IMR-90 (cell line): ENCODE results near the gene AQP5. TPM values are rescaled to one million over a fixed set of nuclear protein-coding genes. Genes with fewer than 3 reads are reported as not detected.

Experiments
- ATAC-seq: fragments of 200-7000 bp; cut with Tn5 transposase; 2 replicates; pipeline ENCODE4 v1.9.1; 2020; ENCODE audit warnings: low read depth, mild to moderate bottlenecking, moderate library complexity
- BruUV-seq: library from RNA; stranded (reverse); fragments of 400-500 nt; replicated peaks from 2 replicates; lab custom pipeline; 2021; lab: Mats Ljungman, UMichigan
- CTCF ChIA-PET: fragments of 300-600 bp; formaldehyde crosslinking; extraction: SDS; loops from one replicate; lab custom pipeline; 2021; ENCODE audit warnings: antibody characterized with exemption; lab: Yijun Ruan, JAX
- POLR2A ChIA-PET: fragments of 300-600 bp; sonication (Branson Sonifier 250); formaldehyde crosslinking; loops from one replicate; lab custom pipeline; 2022; ENCODE audit warnings: antibody characterized with exemption; ENCODE audit not compliant: unreplicated experiment; lab: Charles Lee
- DNase-seq: peaks from one replicate; pipeline ENCODE4 v3.0.0; 2013
- H2AFZ ChIP-seq: replicated peaks from 2 replicates; pipeline ENCODE3; 2013; ENCODE audit warnings: low read length, mild to moderate bottlenecking; ENCODE audit not compliant: poor library complexity
- H2AK5ac ChIP-seq: 2 replicates; pipeline ENCODE4 v1.6.1; 2013; ENCODE audit warnings: low read depth, low read length, inconsistent platforms
- H2AK9ac ChIP-seq: replicated peaks from 2 replicates; pipeline ENCODE3; 2013; ENCODE audit warnings: mild to moderate bottlenecking, low read depth, low read length, moderate library complexity; ENCODE audit not compliant: poor library complexity
- H2BK120ac ChIP-seq: 2 replicates; pipeline ENCODE4 v1.6.1; 2013; ENCODE audit warnings: low read depth, low read length, inconsistent platforms
- H2BK15ac ChIP-seq: 3 replicates; pipeline ENCODE4 v1.6.1; 2013; ENCODE audit warnings: low read depth, low read length, inconsistent platforms
- H2BK20ac ChIP-seq: 2 replicates; pipeline ENCODE4 v1.6.1; 2013; ENCODE audit warnings: low read depth, mild to moderate bottlenecking, inconsistent platforms, low read length, moderate library complexity
- H2BK5ac ChIP-seq: 2 replicates; pipeline ENCODE4 v1.6.1; 2013; ENCODE audit warnings: mild to moderate bottlenecking, low read depth, low read length, inconsistent platforms; ENCODE audit not compliant: poor library complexity, severe bottlenecking
- H3K14ac ChIP-seq: replicated peaks from 2 replicates; pipeline ENCODE4 v1.6.1; 2013; ENCODE audit warnings: low read depth, low read length, inconsistent platforms
- H3K18ac ChIP-seq: 2 replicates; pipeline ENCODE4 v1.6.1; 2013; ENCODE audit warnings: low read depth, low read length, control low read depth
- H3K23ac ChIP-seq: 2 replicates; pipeline ENCODE4 v1.6.1; 2013; ENCODE audit warnings: low read depth, low read length, inconsistent platforms
- H3K27ac ChIP-seq: 2 replicates; pipeline ENCODE4 v1.5.1; 2013; ENCODE audit warnings: mild to moderate bottlenecking, control low read depth, low read length; ENCODE audit not compliant: insufficient read depth
- H3K27me3 ChIP-seq: 2 replicates; pipeline ENCODE4 v1.6.1; 2013; ENCODE audit warnings: low read length; ENCODE audit not compliant: control insufficient read depth, insufficient read depth
- H3K36me3 ChIP-seq: 2 replicates; pipeline ENCODE4 v1.6.1; 2013; ENCODE audit warnings: low read length, mixed read lengths; ENCODE audit not compliant: control insufficient read depth, insufficient read depth
- H3K4ac ChIP-seq: 2 replicates; pipeline ENCODE4 v1.6.1; 2013; ENCODE audit warnings: low read depth, low read length, inconsistent platforms
- H3K4me1 ChIP-seq: 2 replicates; pipeline ENCODE4 v1.6.1; 2013; ENCODE audit warnings: low read length, mixed read lengths; ENCODE audit not compliant: control insufficient read depth, insufficient read depth
- H3K4me2 ChIP-seq: 2 replicates; pipeline ENCODE4 v1.6.1; 2013; ENCODE audit warnings: low read depth, mild to moderate bottlenecking, control low read depth, low read length, moderate library complexity
- H3K4me3 ChIP-seq: 2 replicates; pipeline ENCODE4 v1.5.1; 2013; ENCODE audit warnings: low read depth, mild to moderate bottlenecking, control low read depth, low read length, moderate library complexity; ENCODE audit not compliant: insufficient read depth
- H3K56ac ChIP-seq: 2 replicates; pipeline ENCODE4 v1.6.1; 2013; ENCODE audit warnings: low read length, inconsistent platforms; ENCODE audit not compliant: insufficient read depth; ENCODE audit errors: extremely low read depth
- H3K79me1 ChIP-seq, 2 experiments: 2 replicates each; pipeline ENCODE4 v1.6.1; 2013; ENCODE audit warnings: low read length in 2 of 2, inconsistent platforms in 1 of 2, low read depth in 1 of 2
- H3K9ac ChIP-seq: 2 replicates; pipeline ENCODE4 v1.6.1; 2013; ENCODE audit warnings: low read depth, low read length, control low read depth
- H3K9me1 ChIP-seq: 2 replicates; pipeline ENCODE4 v1.6.1; 2013; ENCODE audit warnings: low read length, inconsistent platforms; ENCODE audit not compliant: insufficient read depth
- H3K9me3 ChIP-seq: 2 replicates; pipeline ENCODE4 v1.6.1; 2013; ENCODE audit warnings: low read length; ENCODE audit not compliant: control insufficient read depth, insufficient read depth
- H4K20me1 ChIP-seq: 2 replicates; pipeline ENCODE4 v1.6.1; 2013; ENCODE audit warnings: low read length, inconsistent platforms; ENCODE audit not compliant: insufficient read depth
- H4K5ac ChIP-seq: 2 replicates; pipeline ENCODE4 v1.6.1; 2013; ENCODE audit warnings: mild to moderate bottlenecking, low read depth, low read length, control low read depth
- H4K8ac ChIP-seq, 2 experiments: 2 replicates each; pipeline ENCODE4 v1.6.1; 2013; ENCODE audit warnings: low read depth in 2 of 2, low read length in 2 of 2, control low read depth in 1 of 2, inconsistent platforms in 1 of 2
- H4K91ac ChIP-seq: 2 replicates; pipeline ENCODE4 v1.6.1; 2013; ENCODE audit warnings: low read depth, low read length, inconsistent platforms; ENCODE audit not compliant: insufficient read depth
- BHLHE40 ChIP-seq: fragments of 150-350 bp; IDR thresholded peaks from 2 replicates; pipeline ENCODE4 v1.6.1; 2016; ENCODE audit warnings: mild to moderate bottlenecking, low read depth, low read length
- CEBPB ChIP-seq: IDR thresholded peaks from 2 replicates; pipeline ENCODE4 v1.6.1; 2012; ENCODE audit warnings: low read depth, low read length, improper control_type of control experiment
- CHD1 ChIP-seq: IDR thresholded peaks from 2 replicates; pipeline ENCODE4 v1.6.1; 2012; ENCODE audit warnings: low read depth, low read length, improper control_type of control experiment
- CTCF ChIP-seq: conservative IDR thresholded peaks from 2 replicates; pipeline ENCODE4 v1.5.1; 2012; ENCODE audit warnings: mild to moderate bottlenecking, low read depth, low read length, improper control_type of control experiment
- ELK1 ChIP-seq: fragments of 150-350 bp; IDR thresholded peaks from 2 replicates; pipeline ENCODE4 v1.6.1; 2016; ENCODE audit warnings: low read depth, mild to moderate bottlenecking, low read length, moderate library complexity, borderline replicate concordance
- FOS ChIP-seq: fragments of 150-350 bp; IDR thresholded peaks from 2 replicates; pipeline ENCODE4 v1.6.1; 2016; ENCODE audit warnings: low read depth, low read length
- MAFK ChIP-seq: IDR thresholded peaks from 2 replicates; pipeline ENCODE4 v1.6.1; 2012; ENCODE audit warnings: low read depth, low read length, improper control_type of control experiment
- MAZ ChIP-seq: IDR thresholded peaks from 2 replicates; pipeline ENCODE4 v1.6.1; 2012; ENCODE audit warnings: low read depth, mild to moderate bottlenecking, low read length, improper control_type of control experiment, moderate library complexity, borderline replicate concordance
- NFE2L2 ChIP-seq: fragments of 150-350 bp; IDR thresholded peaks from 2 replicates; pipeline ENCODE4 v1.6.1; 2016; ENCODE audit warnings: low read depth, mild to moderate bottlenecking, low read length
- RAD21 ChIP-seq: IDR thresholded peaks from 2 replicates; pipeline ENCODE4 v1.6.1; 2012; ENCODE audit warnings: low read length, improper control_type of control experiment
- SMC3 ChIP-seq: fragments of 150-350 bp; IDR thresholded peaks from 2 replicates; pipeline ENCODE4 v1.6.1; 2016; ENCODE audit warnings: low read depth, mild to moderate bottlenecking, antibody characterized with exemption, low read length, moderate library complexity
- dilution Hi-C: fragments of 300-500 bp; cut with HindIII; formaldehyde crosslinking; loops from one replicate; pipeline ENCODE4 v1.14.3; 2018; ENCODE audit warnings: low sequenced_read_pairs; ENCODE audit not compliant: unreplicated experiment
- in situ Hi-C: fragments of 300-500 bp; cut with MboI; formaldehyde crosslinking; loops from 3 replicates; pipeline ENCODE4 v1.14.3; 2019; ENCODE audit warnings: low sequenced_read_pairs, inconsistent platforms, mixed read lengths
- intact Hi-C: fragments of 100-400 bp; cut with micrococcal nuclease; formaldehyde crosslinking; loops from 2 replicates; pipeline ENCODE4 v1.10.0; 2022
- polyA plus RNA-seq, 3 experiments: library from polyadenylated mRNA; depleted of rRNA; stranded (reverse); fragments of >200 nt; gene quantifications; 2 replicates each; pipeline ENCODE4 v1.2.3, GENCODE V29; 2012; ENCODE audit warnings: low replicate concordance in 1 of 3
- total RNA-seq: library from RNA; depleted of rRNA; stranded (reverse); fragments of >200 nt; gene quantifications from 2 replicates; pipeline ENCODE4 v1.2.3, GENCODE V29; 2012

The AQP5 gene
- total and polyA plus RNA-seq, 2 of the 4 experiments (the other 2 are of a cell fraction) = not detected

DNA sequence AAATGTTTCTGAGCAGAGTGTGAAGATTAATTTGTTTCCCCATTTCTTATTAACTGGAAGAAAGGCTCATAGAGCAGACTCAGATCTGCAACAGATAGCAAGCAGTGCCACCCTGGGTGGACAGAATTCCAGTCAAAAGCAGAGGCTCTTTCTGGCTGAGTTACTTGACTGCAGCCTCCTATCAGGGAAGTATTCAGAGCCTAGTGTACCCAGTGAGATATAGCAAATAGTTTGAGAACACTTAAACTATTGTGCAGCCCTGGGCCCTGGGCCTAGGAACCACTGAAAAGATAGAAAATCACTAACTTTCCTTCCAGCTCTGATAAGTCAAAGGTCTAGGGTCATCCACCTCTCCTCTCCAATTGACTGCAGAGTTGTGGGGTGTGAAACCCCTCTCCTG, 22.4 kb upstream of the AQP5 start:
- no peaks in the 10 kb centered on the region for H3K9me1 ChIP-seq
- no peak overlapping the region for H3K23ac ChIP-seq
- no peak overlapping the region for H3K4me3 ChIP-seq
- H3K79me1 ChIP-seq = no peaks in the 10 kb centered on the region
- H3K4me2 ChIP-seq = no peak overlapping the region
- H2BK5ac ChIP-seq = no peak overlapping the region
- H3K27me3 ChIP-seq = no peaks in the 10 kb centered on the region
- H3K36me3 ChIP-seq = no peaks in the 10 kb centered on the region
- no peak overlapping the region for H4K91ac ChIP-seq
- no peak overlapping the region for H4K8ac ChIP-seq
- no peaks in the 10 kb centered on the region for H3K9me3 ChIP-seq
- H2BK20ac ChIP-seq = no peak overlapping the region
- ChIA-PET POLR2A (no interaction called here), CTCF (no interaction called here)
- dilution Hi-C loops = no loop called here
- H4K5ac ChIP-seq = no peak overlapping the region
- no peak for DNase-seq
- no peak overlapping the region for H2AK5ac ChIP-seq
- TF ChIP-seq RAD21 (no peak), ELK1 (no peak), MAFK (no peak), CHD1 (no peak), SMC3 (no peak), FOS (no peak), CEBPB (no peak), CTCF (no peak), NFE2L2 (no peak), BHLHE40 (no peak), MAZ (no peak)
- H2BK120ac ChIP-seq = no peak overlapping the region
- no peak overlapping the region for H3K18ac ChIP-seq
- H2AFZ ChIP-seq = no peak overlapping the region
- ATAC-seq = no peak
- H2BK15ac ChIP-seq = no peak overlapping the region
- no peaks in the 10 kb centered on the region for H3K4me1 ChIP-seq
- H4K20me1 ChIP-seq = no peaks in the 10 kb centered on the region
- no TSS peak for BruUV-seq
- H3K14ac ChIP-seq = no peak overlapping the region
- intact Hi-C loops = no loop called here
- H3K27ac ChIP-seq = no peak overlapping the region
- in situ Hi-C loops = no loop called here
- H2AK9ac ChIP-seq = no peak overlapping the region
- H3K9ac ChIP-seq = no peak overlapping the region
- no peak overlapping the region for H3K56ac ChIP-seq
- no peak overlapping the region for H3K4ac ChIP-seq
